Activated T-helper 17 cell treated with anti-CD3 and anti-CD28 coated beads, Interleukin-2, amount 50 U/mL, for 72 hours (primary cell): ENCODE results near the gene CACNA1C. TPM values are rescaled to one million over a fixed set of nuclear protein-coding genes. Genes with fewer than 3 reads are reported as not detected.

Experiments used
- ATAC-seq: fragments of 150-1000 bp; cut with Tn5 transposase; replicated peaks from 2 replicates; pipeline ENCODE4 v1.10.0; 2021; ENCODE audit warnings: mild to moderate bottlenecking, moderate library complexity
- H3K27ac Mint-ChIP-seq: one replicate; pipeline ENCODE4 v1.8.0; 2022; ENCODE audit warnings: mixed read lengths
- H3K27me3 Mint-ChIP-seq: one replicate; pipeline ENCODE4 v1.8.0; 2022; ENCODE audit warnings: mixed read lengths
- H3K36me3 Mint-ChIP-seq: one replicate; pipeline ENCODE4 v1.8.0; 2022; ENCODE audit warnings: low read depth, mild to moderate bottlenecking, mixed read lengths
- H3K4me1 Mint-ChIP-seq: one replicate; pipeline ENCODE4 v1.8.0; 2022; ENCODE audit warnings: mixed read lengths
- H3K4me3 Mint-ChIP-seq: one replicate; pipeline ENCODE4 v1.8.0; 2022; ENCODE audit warnings: mild to moderate bottlenecking, mixed read lengths
- H3K9me3 Mint-ChIP-seq: one replicate; pipeline ENCODE4 v1.8.0; 2022; ENCODE audit warnings: mixed read lengths
- total RNA-seq, 2 donors: library from RNA; stranded (reverse); gene quantifications; one replicate each; pipeline ENCODE4 v1.2.3, GENCODE V29; 2022

Gene CACNA1C
- total RNA-seq, 2 donors from 2014 or later = 0.04 to 0.21 TPM

DNA sequence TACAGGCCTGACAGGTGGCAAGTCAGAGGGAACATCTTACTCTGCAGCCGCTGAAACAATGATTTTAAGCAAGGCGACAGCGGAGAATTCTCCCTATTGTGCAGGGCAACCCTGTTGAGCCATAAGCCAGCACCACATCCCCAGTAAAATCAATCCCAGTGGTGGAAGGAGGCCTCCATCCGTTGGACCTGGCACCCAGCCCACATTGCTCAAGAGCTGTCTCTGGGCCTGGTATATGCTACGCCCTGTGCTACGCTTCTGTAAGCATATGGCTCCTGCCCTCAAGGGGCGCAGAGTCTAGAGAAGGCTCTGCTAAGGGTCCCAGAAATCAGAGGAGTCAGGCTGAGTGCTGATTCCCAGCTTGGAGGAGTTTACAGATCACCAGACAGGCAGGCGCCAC is 265.5 kb downstream of the CACNA1C start:
- no peak for ATAC-seq
- Mint-ChIP-seq H3K27me3 (peaks cover 28% of the 10 kb centered on the region), H3K27ac (no peak overlapping the region), H3K36me3 (no peaks in the 10 kb centered on the region), H3K4me3 (no peak overlapping the region), H3K4me1 (no peaks in the 10 kb centered on the region), H3K9me3 (no peaks in the 10 kb centered on the region)

- H3K4me3 Mint-ChIP-seq = no peak overlapping the region
- no peak for ATAC-seq
- peaks cover 32% of the 10 kb centered on the region for H3K27me3 Mint-ChIP-seq
- H3K9me3 Mint-ChIP-seq = no peaks in the 10 kb centered on the region
- no peaks in the 10 kb centered on the region for H3K36me3 Mint-ChIP-seq
- no peak overlapping the region for H3K27ac Mint-ChIP-seq
- no peaks in the 10 kb centered on the region for H3K4me1 Mint-ChIP-seq
Measured at GRCh38 chr12:2319136-2319535, 266.3 kb downstream of the CACNA1C start.

DNA sequence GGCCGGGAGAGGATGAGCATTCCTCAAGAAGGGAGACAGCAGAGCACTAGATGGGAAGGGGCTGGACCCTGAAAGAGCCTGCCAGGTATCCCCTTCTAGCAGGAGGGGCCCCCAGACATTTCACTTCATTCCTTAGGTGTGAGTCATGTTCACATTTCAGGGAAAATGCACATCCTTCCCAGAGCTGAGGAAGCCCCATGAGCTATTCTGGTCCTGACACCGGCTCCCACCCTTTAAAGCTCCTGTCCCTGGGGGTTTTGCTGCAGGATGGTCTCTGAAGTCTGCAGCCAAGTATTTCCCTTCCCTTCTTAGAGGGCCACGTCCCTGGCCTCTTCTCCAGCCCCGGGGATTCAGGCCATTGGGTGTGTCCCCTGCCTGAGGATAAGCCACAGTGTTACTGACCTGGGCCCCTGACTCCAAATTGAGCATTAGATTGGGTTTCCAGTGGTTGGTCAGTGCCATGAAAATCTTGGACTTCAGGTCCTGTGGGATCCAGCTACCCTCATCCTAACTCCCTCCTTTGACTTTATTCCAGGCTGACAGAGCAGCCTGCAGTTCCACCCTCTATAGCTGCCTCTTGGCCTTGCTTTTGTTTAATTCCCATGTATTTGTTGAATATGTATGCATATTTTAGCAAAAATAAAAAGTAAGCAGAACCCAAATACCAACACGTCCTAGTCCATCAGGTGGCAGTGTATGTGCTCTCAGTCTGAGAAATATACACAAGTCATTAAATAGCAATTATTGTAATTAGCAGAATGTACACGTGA is 267.1 kb downstream of the CACNA1C start:
- Mint-ChIP-seq H3K4me3 (no peak overlapping the region), H3K4me1 (no peaks in the 10 kb centered on the region), H3K27ac (no peak overlapping the region), H3K27me3 (peaks cover 29% of the 10 kb centered on the region), H3K36me3 (no peaks in the 10 kb centered on the region), H3K9me3 (no peaks in the 10 kb centered on the region)
- ATAC-seq = no peak

DNA sequence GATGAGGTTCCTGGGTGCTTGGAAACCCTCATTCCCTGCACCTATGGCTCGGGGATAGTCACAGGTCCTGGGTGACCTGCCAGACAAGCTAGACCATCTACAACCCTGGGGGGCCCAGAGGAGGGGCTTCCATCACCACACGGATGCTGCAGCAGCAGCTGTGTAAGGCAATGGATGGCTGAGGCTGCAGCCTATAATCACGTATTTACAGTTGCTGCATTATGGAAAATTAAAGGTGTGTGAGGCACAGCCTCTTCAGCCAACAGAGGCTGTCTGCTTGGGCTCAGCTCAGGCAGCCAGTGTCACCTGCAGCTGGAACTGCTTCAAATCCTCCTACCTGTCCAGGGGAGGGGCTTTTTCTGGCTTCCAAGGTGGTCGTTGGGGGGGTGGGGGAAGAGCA is 268.1 kb downstream of the CACNA1C start:
- Mint-ChIP-seq H3K9me3 (no peaks in the 10 kb centered on the region), H3K4me3 (no peak overlapping the region), H3K27ac (no peak overlapping the region), H3K27me3 (peaks cover 35% of the 10 kb centered on the region), H3K36me3 (no peaks in the 10 kb centered on the region), H3K4me1 (no peaks in the 10 kb centered on the region)
- ATAC-seq = no peak

GRCh38 chr12:2322554-2323120 is 269.9 kb downstream of the CACNA1C start:
- no peak overlapping the region for H3K4me3 Mint-ChIP-seq
- no peaks in the 10 kb centered on the region for H3K36me3 Mint-ChIP-seq
- no peaks in the 10 kb centered on the region for H3K9me3 Mint-ChIP-seq
- no peak overlapping the region for H3K27ac Mint-ChIP-seq
- H3K27me3 Mint-ChIP-seq = peaks cover 44% of the 10 kb centered on the region
- H3K4me1 Mint-ChIP-seq = no peaks in the 10 kb centered on the region
- ATAC-seq = no peak

DNA sequence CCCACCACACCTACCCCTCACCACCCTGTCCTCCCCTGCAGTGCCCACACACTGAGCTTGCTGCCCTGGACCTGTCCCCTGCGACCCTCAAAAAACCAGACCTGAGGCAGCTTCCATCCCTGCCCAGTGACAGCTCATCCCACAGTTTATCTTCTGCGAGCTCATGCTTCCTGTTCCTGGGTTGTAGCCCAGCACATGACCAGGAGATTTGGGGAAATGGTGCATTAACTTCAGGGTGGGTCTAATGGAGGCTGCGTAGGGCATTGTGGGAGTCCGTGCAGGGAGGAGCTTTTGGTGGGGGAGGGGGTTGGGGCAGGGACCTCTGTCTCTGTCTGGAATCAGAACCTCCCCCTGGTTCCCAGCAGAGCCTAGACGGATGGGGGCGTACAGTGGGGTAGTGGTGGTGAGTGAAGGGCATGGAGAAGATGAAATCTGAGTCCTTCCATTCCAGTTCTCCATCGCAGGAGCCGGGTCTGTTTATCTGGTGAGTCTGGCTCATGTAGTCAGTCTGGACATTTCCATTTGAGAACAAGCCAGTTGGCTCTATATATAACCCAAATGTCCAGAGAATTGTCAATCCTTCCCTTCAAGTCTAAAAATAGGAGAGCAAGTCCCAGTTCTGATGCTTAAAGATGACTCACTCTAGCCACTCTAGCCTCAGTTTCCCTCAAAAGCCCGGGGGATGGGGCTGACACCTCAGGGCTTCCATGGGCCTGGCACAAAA is 270.9 kb downstream of the CACNA1C start:
- Mint-ChIP-seq H3K27me3 (peaks cover 50% of the 10 kb centered on the region), H3K27ac (no peak overlapping the region), H3K4me1 (no peaks in the 10 kb centered on the region)

DNA sequence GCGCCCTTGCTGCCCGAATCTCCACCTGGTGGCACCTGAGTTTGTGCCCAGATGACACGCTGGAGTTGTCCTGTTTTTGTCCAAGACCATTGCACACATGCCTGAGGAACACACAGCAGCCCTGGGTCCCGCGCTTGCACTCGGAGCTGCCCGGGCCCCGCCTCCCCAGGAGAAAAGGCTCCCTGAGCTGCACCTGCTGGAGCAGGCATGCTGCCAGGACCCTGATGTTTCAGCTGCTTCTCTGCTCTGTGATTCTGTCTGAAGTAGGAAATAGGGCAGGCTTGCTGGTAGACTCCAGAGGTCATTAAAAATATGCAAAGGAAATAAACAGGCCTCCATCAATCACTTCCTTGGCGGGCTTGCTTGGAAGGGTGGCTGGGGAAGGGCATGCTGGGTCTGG is 271.6 kb downstream of the CACNA1C start:
- no peak for ATAC-seq
- Mint-ChIP-seq H3K27me3 (peaks cover 56% of the 10 kb centered on the region), H3K4me3 (no peak overlapping the region), H3K27ac (no peak overlapping the region), H3K36me3 (no peaks in the 10 kb centered on the region), H3K9me3 (no peaks in the 10 kb centered on the region), H3K4me1 (no peaks in the 10 kb centered on the region)

More for the DNA sequence above, 270.9 kb downstream of the CACNA1C start:
- no peak for ATAC-seq
- Mint-ChIP-seq H3K4me3 (no peak overlapping the region), H3K9me3 (no peaks in the 10 kb centered on the region), H3K36me3 (no peaks in the 10 kb centered on the region)

DNA sequence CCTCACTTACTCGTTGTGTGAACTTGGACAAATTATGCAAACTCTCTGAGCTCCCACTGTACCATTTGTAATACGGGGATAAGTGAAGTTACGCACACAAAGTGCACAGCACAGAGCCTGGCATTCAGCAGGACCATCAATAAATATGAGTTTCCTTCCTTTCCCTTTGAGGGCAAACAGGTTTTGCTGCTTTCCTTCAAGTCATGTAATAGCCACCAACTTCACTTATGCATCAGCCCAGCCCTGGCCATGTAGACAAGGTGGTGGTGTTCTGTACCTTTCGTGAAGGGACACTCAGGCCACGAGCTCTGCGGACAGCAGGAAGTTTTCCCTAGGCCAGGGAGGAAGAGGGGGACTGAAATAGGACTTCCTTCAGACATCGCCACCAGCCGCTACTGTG is 272.7 kb downstream of the CACNA1C start:
- no peak overlapping the region for H3K27ac Mint-ChIP-seq
- peaks cover 54% of the 10 kb centered on the region for H3K27me3 Mint-ChIP-seq
- no peak overlapping the region for H3K4me3 Mint-ChIP-seq
- H3K4me1 Mint-ChIP-seq = no peaks in the 10 kb centered on the region
- no peak for ATAC-seq
- no peaks in the 10 kb centered on the region for H3K9me3 Mint-ChIP-seq
- H3K36me3 Mint-ChIP-seq = no peaks in the 10 kb centered on the region

GRCh38 chr12:2326470-2326869 is 273.7 kb downstream of the CACNA1C start:
- H3K36me3 Mint-ChIP-seq = no peaks in the 10 kb centered on the region
- H3K27me3 Mint-ChIP-seq = peaks cover 49% of the 10 kb centered on the region
- no peak overlapping the region for H3K4me3 Mint-ChIP-seq
- H3K27ac Mint-ChIP-seq = no peak overlapping the region
- ATAC-seq = no peak
- H3K9me3 Mint-ChIP-seq = no peaks in the 10 kb centered on the region
- H3K4me1 Mint-ChIP-seq = no peaks in the 10 kb centered on the region

GRCh38 chr12:2328661-2329060 is 275.9 kb downstream of the CACNA1C start:
- Mint-ChIP-seq H3K27ac (no peak overlapping the region), H3K4me3 (no peak overlapping the region), H3K27me3 (peaks cover 40% of the 10 kb centered on the region), H3K4me1 (no peaks in the 10 kb centered on the region), H3K36me3 (no peaks in the 10 kb centered on the region), H3K9me3 (no peaks in the 10 kb centered on the region)
- ATAC-seq = no peak

DNA sequence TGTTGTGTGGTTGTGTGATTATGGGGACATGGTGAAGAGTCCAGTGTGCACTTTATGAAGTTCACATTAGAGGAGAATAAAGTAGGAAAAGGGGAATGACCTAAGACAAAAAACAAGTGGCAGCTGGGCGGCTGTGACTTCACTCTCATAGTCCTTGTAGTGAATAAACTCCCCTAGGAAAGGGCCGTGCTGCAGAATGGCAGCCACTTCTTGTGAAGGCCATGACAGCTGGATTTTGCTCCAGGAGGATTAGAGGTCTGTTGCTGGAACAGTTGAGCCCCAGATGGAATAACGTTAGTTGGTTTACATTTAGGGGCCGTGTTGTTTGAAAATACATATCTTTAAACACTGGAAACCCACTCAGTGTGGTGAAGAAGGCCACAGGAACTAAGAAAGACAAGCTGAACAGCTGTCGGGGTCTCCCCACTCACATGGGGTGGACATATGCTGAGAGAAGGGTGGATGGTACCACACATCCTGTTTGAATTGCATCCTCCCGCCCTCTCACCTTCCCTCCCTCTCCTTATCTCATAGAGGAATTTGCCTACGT is 276.9 kb downstream of the CACNA1C start:
- Mint-ChIP-seq H3K4me1 (no peaks in the 10 kb centered on the region), H3K9me3 (no peaks in the 10 kb centered on the region), H3K4me3 (no peak overlapping the region), H3K36me3 (no peaks in the 10 kb centered on the region), H3K27me3 (peaks cover 39% of the 10 kb centered on the region), H3K27ac (no peak overlapping the region)
- no peak for ATAC-seq

DNA sequence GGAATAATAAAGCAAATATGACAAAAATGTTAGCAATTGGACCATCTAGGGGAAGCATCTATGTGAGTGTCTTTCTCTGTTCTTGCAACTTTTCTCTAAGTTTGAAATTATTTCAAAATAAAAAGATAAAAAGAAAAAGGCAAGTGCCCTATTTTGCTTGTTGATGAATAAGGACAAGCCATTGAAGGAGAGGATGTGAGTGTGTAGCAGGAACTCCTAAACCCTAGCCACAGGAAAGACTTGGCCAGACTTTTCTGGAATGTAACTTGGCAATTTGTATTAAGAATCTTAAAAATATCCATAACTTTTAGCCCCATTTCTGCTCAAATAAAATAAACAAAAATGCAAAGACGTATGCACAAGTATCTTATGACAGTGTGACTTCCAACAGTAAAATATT is 279.4 kb downstream of the CACNA1C start:
- no peak for ATAC-seq
- H3K27me3 Mint-ChIP-seq = peaks cover 39% of the 10 kb centered on the region
- H3K4me3 Mint-ChIP-seq = no peak overlapping the region
- H3K4me1 Mint-ChIP-seq = no peaks in the 10 kb centered on the region
- H3K36me3 Mint-ChIP-seq = no peaks in the 10 kb centered on the region
- no peak overlapping the region for H3K27ac Mint-ChIP-seq
- no peaks in the 10 kb centered on the region for H3K9me3 Mint-ChIP-seq

DNA sequence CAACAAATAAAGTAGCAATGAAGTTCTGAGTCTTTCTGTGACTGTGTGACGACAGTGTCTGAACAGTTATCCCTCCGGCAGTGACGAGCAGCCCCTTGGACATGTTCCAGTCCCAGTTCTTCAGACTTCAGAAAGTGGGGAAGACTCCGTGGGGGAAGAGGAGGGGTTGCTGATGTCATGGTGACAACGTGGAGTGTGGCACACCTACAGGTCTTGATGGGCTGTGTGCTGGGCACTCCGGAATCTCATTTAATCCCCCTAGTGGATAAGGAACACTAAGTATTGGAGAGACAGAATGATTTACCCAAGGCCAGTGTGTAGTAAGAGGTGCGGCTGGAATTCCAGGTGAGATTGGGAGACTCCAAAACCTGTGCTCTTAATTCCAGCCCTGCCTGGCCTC is 280.2 kb downstream of the CACNA1C start:
- Mint-ChIP-seq H3K4me1 (no peaks in the 10 kb centered on the region), H3K4me3 (no peak overlapping the region), H3K27ac (no peak overlapping the region), H3K27me3 (peaks cover 42% of the 10 kb centered on the region), H3K9me3 (no peaks in the 10 kb centered on the region), H3K36me3 (no peaks in the 10 kb centered on the region)
- no peak for ATAC-seq

GRCh38 chr12:2333491-2334195 is 280.9 kb downstream of the CACNA1C start:
- peaks cover 38% of the 10 kb centered on the region for H3K27me3 Mint-ChIP-seq
- no peak for ATAC-seq

More at GRCh38 chr12:2333491-2334195, 280.9 kb downstream of the CACNA1C start:
- Mint-ChIP-seq H3K27ac (no peak overlapping the region), H3K9me3 (no peaks in the 10 kb centered on the region), H3K36me3 (no peaks in the 10 kb centered on the region), H3K4me1 (no peaks in the 10 kb centered on the region), H3K4me3 (no peak overlapping the region)
